ENCODE data around the gene AMER1.

DNA sequence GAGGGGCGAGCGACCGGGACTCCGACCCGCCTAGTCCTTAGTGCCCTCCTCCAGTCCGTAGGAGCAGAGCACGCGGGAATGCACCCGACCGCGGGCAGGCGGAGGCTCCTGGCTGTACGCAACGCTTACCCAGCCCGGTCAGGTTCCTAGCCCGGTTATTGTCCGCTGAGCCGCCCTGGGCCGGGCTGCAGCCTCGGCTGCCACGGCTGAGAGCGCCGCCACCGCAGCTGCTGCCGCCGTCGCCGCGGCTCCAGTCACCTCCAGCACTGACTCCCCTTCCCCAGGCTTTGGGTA, at the start of gene AMER1:
- TF ChIP-seq POLR2A (IDR thresholded peaks at IDR 0.05): no peak
- TF ChIP-seq, protein P1, sequence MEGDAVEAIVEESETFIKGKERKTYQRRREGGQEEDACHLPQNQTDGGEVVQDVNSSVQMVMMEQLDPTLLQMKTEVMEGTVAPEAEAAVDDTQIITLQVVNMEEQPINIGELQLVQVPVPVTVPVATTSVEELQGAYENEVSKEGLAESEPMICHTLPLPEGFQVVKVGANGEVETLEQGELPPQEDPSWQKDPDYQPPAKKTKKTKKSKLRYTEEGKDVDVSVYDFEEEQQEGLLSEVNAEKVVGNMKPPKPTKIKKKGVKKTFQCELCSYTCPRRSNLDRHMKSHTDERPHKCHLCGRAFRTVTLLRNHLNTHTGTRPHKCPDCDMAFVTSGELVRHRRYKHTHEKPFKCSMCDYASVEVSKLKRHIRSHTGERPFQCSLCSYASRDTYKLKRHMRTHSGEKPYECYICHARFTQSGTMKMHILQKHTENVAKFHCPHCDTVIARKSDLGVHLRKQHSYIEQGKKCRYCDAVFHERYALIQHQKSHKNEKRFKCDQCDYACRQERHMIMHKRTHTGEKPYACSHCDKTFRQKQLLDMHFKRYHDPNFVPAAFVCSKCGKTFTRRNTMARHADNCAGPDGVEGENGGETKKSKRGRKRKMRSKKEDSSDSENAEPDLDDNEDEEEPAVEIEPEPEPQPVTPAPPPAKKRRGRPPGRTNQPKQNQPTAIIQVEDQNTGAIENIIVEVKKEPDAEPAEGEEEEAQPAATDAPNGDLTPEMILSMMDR (IDR thresholded peaks at IDR 0.05): no peak
